ENCODE results near the gene CDH10. TPM values are rescaled to one million over a fixed set of nuclear protein-coding genes. Genes with fewer than 3 reads are reported as not detected.

CDH10 gene
- total and polyA plus RNA-seq, 2 donors from 2014 or later: 0.13 to 0.17 TPM

DNA sequence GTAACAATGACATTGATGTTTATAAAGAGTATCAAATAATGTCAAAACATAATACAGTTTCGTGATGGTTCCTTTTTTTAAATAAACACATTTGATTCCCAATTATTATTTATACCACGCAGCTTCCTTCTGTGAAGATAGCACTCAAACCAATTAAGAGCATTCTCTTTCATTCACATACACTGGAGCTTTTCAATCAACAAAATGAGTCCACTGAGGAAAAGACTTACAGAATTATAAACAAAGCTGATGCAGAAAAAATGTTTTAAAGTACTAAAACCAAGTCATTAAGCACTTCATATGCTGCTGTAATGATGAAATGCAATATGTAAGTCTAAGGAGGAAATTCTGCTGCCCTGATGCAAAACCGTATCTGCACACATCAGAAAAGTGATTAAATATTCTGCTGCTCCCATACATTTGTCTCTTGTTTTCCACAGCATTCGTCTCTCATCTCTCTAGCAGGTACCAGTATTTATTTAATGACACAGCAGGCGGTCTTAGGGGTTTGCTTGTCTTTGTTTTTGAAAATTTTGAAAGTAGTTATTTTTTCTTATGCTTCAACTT, 147.1 kb downstream of the CDH10 start:
- Histone ChIP-seq H3K9ac (ENCODE audit: low read length in 3 of 3) (no peak overlapping the region), H3K9me3 (ENCODE audit: control insufficient read depth in 2 of 3, insufficient read depth in 1 of 3, low read length in 3 of 3) (no peaks in the 10 kb centered on the region), H3K4me3 (ENCODE audit: low read length in 3 of 3) (no peak overlapping the region), H3K27me3 (ENCODE audit: control insufficient read depth, insufficient read depth, low read length) (no peaks in the 10 kb centered on the region), H3K36me3 (ENCODE audit: control insufficient read depth in 2 of 3, insufficient read depth in 3 of 3, low read length in 3 of 3) (no peaks in the 10 kb centered on the region), H3K4me1 (ENCODE audit: control insufficient read depth in 2 of 3, insufficient read depth in 2 of 3, low read depth in 1 of 3, low read length in 3 of 3) (no peaks in the 10 kb centered on the region), H3K27ac (ENCODE audit: low read depth in 2 of 2, low read length in 2 of 2) (no peak overlapping the region)
- intact Hi-C loops (cut with DNase I): no loop called here
- TF ChIP-seq, protein P1, sequence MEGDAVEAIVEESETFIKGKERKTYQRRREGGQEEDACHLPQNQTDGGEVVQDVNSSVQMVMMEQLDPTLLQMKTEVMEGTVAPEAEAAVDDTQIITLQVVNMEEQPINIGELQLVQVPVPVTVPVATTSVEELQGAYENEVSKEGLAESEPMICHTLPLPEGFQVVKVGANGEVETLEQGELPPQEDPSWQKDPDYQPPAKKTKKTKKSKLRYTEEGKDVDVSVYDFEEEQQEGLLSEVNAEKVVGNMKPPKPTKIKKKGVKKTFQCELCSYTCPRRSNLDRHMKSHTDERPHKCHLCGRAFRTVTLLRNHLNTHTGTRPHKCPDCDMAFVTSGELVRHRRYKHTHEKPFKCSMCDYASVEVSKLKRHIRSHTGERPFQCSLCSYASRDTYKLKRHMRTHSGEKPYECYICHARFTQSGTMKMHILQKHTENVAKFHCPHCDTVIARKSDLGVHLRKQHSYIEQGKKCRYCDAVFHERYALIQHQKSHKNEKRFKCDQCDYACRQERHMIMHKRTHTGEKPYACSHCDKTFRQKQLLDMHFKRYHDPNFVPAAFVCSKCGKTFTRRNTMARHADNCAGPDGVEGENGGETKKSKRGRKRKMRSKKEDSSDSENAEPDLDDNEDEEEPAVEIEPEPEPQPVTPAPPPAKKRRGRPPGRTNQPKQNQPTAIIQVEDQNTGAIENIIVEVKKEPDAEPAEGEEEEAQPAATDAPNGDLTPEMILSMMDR (IDR thresholded peaks at IDR 0.05; ENCODE audit: borderline replicate concordance, extremely low read depth, insufficient read depth): no peak
- DNase-seq (no peak), FAIRE-seq (no peak)

GRCh38 chr5:24497145-24497544, 147.6 kb downstream of the CDH10 start:
- Histone ChIP-seq H3K9ac (ENCODE audit: low read length in 3 of 3) (no peak overlapping the region), H3K4me3 (ENCODE audit: low read length in 3 of 3) (no peak overlapping the region), H3K36me3 (ENCODE audit: control insufficient read depth in 2 of 3, insufficient read depth in 3 of 3, low read length in 3 of 3) (no peaks in the 10 kb centered on the region), H3K27ac (ENCODE audit: low read depth in 2 of 2, low read length in 2 of 2) (no peak overlapping the region), H3K9me3 (ENCODE audit: control insufficient read depth in 2 of 3, insufficient read depth in 1 of 3, low read length in 3 of 3) (no peaks in the 10 kb centered on the region), H3K27me3 (ENCODE audit: control insufficient read depth, insufficient read depth, low read length) (no peaks in the 10 kb centered on the region), H3K4me1 (ENCODE audit: control insufficient read depth in 2 of 3, insufficient read depth in 2 of 3, low read depth in 1 of 3, low read length in 3 of 3) (no peaks in the 10 kb centered on the region)
- DNase-seq (no peak), FAIRE-seq (no peak)
- TF ChIP-seq, protein P1 (IDR thresholded peaks at IDR 0.05; ENCODE audit: borderline replicate concordance, extremely low read depth, insufficient read depth): no peak
- intact Hi-C loops (cut with DNase I): no loop called here

- FAIRE-seq (no peak), DNase-seq (no peak)
- Histone ChIP-seq H3K4me3 (ENCODE audit: low read length in 3 of 3) (no peak overlapping the region), H3K9me3 (ENCODE audit: control insufficient read depth in 2 of 3, insufficient read depth in 1 of 3, low read length in 3 of 3) (no peaks in the 10 kb centered on the region), H3K27ac (ENCODE audit: low read depth in 2 of 2, low read length in 2 of 2) (no peak overlapping the region), H3K36me3 (ENCODE audit: control insufficient read depth in 2 of 3, insufficient read depth in 3 of 3, low read length in 3 of 3) (no peaks in the 10 kb centered on the region), H3K27me3 (ENCODE audit: control insufficient read depth, insufficient read depth, low read length) (no peaks in the 10 kb centered on the region), H3K9ac (ENCODE audit: low read length in 3 of 3) (no peak overlapping the region), H3K4me1 (ENCODE audit: control insufficient read depth in 2 of 3, insufficient read depth in 2 of 3, low read depth in 1 of 3, low read length in 3 of 3) (no peaks in the 10 kb centered on the region)
- TF ChIP-seq, protein P1 (IDR thresholded peaks at IDR 0.05; ENCODE audit: borderline replicate concordance, extremely low read depth, insufficient read depth): no peak
- intact Hi-C loops (cut with DNase I): no loop called here
Observed at GRCh38 chr5:24496268-24496667, 148.5 kb downstream of the CDH10 start.

DNA sequence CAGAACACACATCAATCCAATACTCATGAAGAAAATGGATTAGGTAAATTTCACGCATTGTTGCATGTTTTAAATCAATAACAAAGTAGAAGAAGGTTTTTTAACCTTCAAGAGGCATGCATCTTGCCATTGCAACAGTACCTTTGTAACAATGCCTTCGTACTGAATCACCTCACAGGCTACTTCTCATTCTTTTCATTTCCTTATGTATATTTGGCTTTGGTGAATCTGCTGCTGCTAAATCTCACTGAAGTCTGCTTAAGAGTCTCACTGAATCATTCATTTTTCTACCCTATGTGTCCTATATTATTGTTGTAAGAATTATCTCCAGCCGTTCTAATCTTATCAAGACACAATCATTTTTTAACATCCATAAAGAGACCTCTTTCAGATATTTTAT, 152.5 kb downstream of the CDH10 start:
- no peaks in the 10 kb centered on the region for H3K36me3 ChIP-seq (ENCODE audit: control insufficient read depth in 2 of 3, insufficient read depth in 3 of 3, low read length in 3 of 3)
- H3K4me1 ChIP-seq (ENCODE audit: control insufficient read depth in 2 of 3, insufficient read depth in 2 of 3, low read depth in 1 of 3, low read length in 3 of 3): no peaks in the 10 kb centered on the region
- H3K9me3 ChIP-seq (ENCODE audit: control insufficient read depth in 2 of 3, insufficient read depth in 1 of 3, low read length in 3 of 3): no peaks in the 10 kb centered on the region
- intact Hi-C loops (cut with DNase I): no loop called here
- FAIRE-seq (no peak), DNase-seq (no peak)
- H3K4me3 ChIP-seq (ENCODE audit: low read length in 3 of 3): no peak overlapping the region
- TF ChIP-seq, protein P1 (IDR thresholded peaks at IDR 0.05; ENCODE audit: borderline replicate concordance, extremely low read depth, insufficient read depth): no peak
- no peak overlapping the region for H3K9ac ChIP-seq (ENCODE audit: low read length in 3 of 3)
- no peak overlapping the region for H3K27ac ChIP-seq (ENCODE audit: low read depth in 2 of 2, low read length in 2 of 2)
- H3K27me3 ChIP-seq (ENCODE audit: control insufficient read depth, insufficient read depth, low read length): no peaks in the 10 kb centered on the region

Measured in kidney (tissue), 14 donors.